Measurements from ENCODE around the gene HHAT.

HHAT gene

GRCh38 chr1:210328746-210329503 is at the start of gene HHAT:
HHAT (plus strand) TSS chr1:210328902; CDS start chr1:210348976, 20,074 bp downstream.
- DNase-seq, result no peak

- DNase-seq, result no peak
Measured at GRCh38 chr1:210280221-210280620, 48.5 kb upstream of the HHAT start.

GRCh38 chr1:210288116-210288515 is 40.6 kb upstream of the HHAT start:
- DNase-seq, result no peak

GRCh38 chr1:210289248-210289647 is 39.5 kb upstream of the HHAT start:
- DNase-seq, result no peak

GRCh38 chr1:210291081-210291764 is 37.5 kb upstream of the HHAT start:
- DNase-seq, result no peak

- no peak for DNase-seq
Measured at GRCh38 chr1:210291786-210292230, 36.9 kb upstream of the HHAT start.

- no peak for DNase-seq
Measured at GRCh38 chr1:210292231-210292871, 36.4 kb upstream of the HHAT start.

- DNase-seq, result no peak
Measured at GRCh38 chr1:210293171-210293607, 35.5 kb upstream of the HHAT start.

GRCh38 chr1:210294999-210295745 is 33.5 kb upstream of the HHAT start:
- no peak for DNase-seq

- DNase-seq, result no peak
Measured at GRCh38 chr1:210296682-210297081, 32.0 kb upstream of the HHAT start.

GRCh38 chr1:210298296-210298695 is 30.4 kb upstream of the HHAT start:
- DNase-seq, result no peak

- DNase-seq, result no peak
Measured at GRCh38 chr1:210298936-210299335, 29.8 kb upstream of the HHAT start.

- no peak for DNase-seq
Measured at GRCh38 chr1:210299501-210299900, 29.2 kb upstream of the HHAT start.

GRCh38 chr1:210300923-210301614 is 27.6 kb upstream of the HHAT start:
- no peak for DNase-seq

GRCh38 chr1:210301615-210302000 is 27.1 kb upstream of the HHAT start:
- DNase-seq, result no peak

GRCh38 chr1:210302501-210302900 is 26.2 kb upstream of the HHAT start:
- no peak for DNase-seq

GRCh38 chr1:210303391-210303790 is 25.3 kb upstream of the HHAT start:
- DNase-seq, result no peak

GRCh38 chr1:210310562-210311153 is 18.0 kb upstream of the HHAT start:
- no peak for DNase-seq

- no peak for DNase-seq
Measured at GRCh38 chr1:210311726-210312493, 16.8 kb upstream of the HHAT start.

GRCh38 chr1:210313046-210313595 is 15.6 kb upstream of the HHAT start:
- no peak for DNase-seq

GRCh38 chr1:210313921-210314320 is 14.8 kb upstream of the HHAT start:
- no peak for DNase-seq

Data from NCI-H524 treated with DMSO at 0.1 percent for 48 hours (cell line).